SK-N-SH treated with all-trans-retinoic acid at 6 μM for 48 hours (cell line): Measurements from ENCODE around the gene METAP2.

Experiments
- ATAC-seq: fragments of 200-7000 bp; cut with Tn5 transposase; 3 replicates; pipeline ENCODE4 v1.9.1; 2020; ENCODE audit warnings: mild to moderate bottlenecking, moderate library complexity
- ARNTL ChIP-seq: fragments of 450-650 bp; formaldehyde crosslinking; IDR thresholded peaks from 2 replicates; pipeline ENCODE4 v1.5.0; 2020; ENCODE audit warnings: low read depth, mild to moderate bottlenecking, moderate library complexity, borderline replicate concordance
- BACH2 ChIP-seq: fragments of 250-450 bp; sonication (Bioruptor Pico); IDR thresholded peaks from 2 replicates; pipeline ENCODE4 v1.9.0; 2021; ENCODE audit warnings: mild to moderate bottlenecking, borderline replicate concordance
- CSDC2 ChIP-seq: fragments of 250-450 bp; sonication (Bioruptor Pico); IDR thresholded peaks from 2 replicates; pipeline ENCODE4 v1.5.0; 2020; ENCODE audit warnings: mild to moderate bottlenecking, moderate library complexity
- ESRRG ChIP-seq: fragments of 250-450 bp; sonication (Bioruptor Pico); IDR thresholded peaks from 2 replicates; pipeline ENCODE4 v1.6.1; 2021; ENCODE audit warnings: mild to moderate bottlenecking
- ISL1 ChIP-seq: fragments of 250-450 bp; sonication (Bioruptor Pico); IDR thresholded peaks from 2 replicates; pipeline ENCODE4 v2.1.2; 2022; ENCODE audit warnings: mild to moderate bottlenecking, moderate library complexity
- OSR1 ChIP-seq: fragments of 250-450 bp; sonication (Bioruptor Pico); IDR thresholded peaks from 2 replicates; pipeline ENCODE4 v1.8.0; 2022; ENCODE audit warnings: moderate library complexity, mild to moderate bottlenecking, inconsistent platforms
- PPARA ChIP-seq: fragments of 250-450 bp; sonication (Bioruptor Pico); IDR thresholded peaks from 2 replicates; pipeline ENCODE4 v1.5.0; 2020; ENCODE audit warnings: mild to moderate bottlenecking, borderline replicate concordance
- RARB ChIP-seq: fragments of 250-450 bp; sonication (Bioruptor Pico); IDR thresholded peaks from 2 replicates; pipeline ENCODE4 v1.8.0; 2021; ENCODE audit warnings: mild to moderate bottlenecking, moderate library complexity
- TOX ChIP-seq: fragments of 250-450 bp; sonication (Bioruptor Pico); IDR thresholded peaks from 2 replicates; pipeline ENCODE4 v1.8.0; 2021; ENCODE audit warnings: mild to moderate bottlenecking, moderate library complexity, borderline replicate concordance
- ZC3H10 ChIP-seq: fragments of 250-450 bp; sonication (Bioruptor Pico); IDR thresholded peaks from 2 replicates; pipeline ENCODE4 v1.5.1; 2021; ENCODE audit warnings: mild to moderate bottlenecking, moderate library complexity
- ZFP3 ChIP-seq: fragments of 250-450 bp; sonication (Bioruptor Pico); IDR thresholded peaks from 2 replicates; pipeline ENCODE4 v1.5.0; 2020; ENCODE audit warnings: mild to moderate bottlenecking, moderate library complexity
- ZFP30 ChIP-seq: fragments of 450-650 bp; formaldehyde crosslinking; IDR thresholded peaks from 2 replicates; pipeline ENCODE4 v1.5.0; 2022; ENCODE audit warnings: mild to moderate bottlenecking, moderate library complexity
- ZNF565 ChIP-seq: fragments of 450-650 bp; formaldehyde crosslinking; conservative IDR thresholded peaks from 2 replicates; pipeline ENCODE4 v1.5.0; 2020; ENCODE audit warnings: low read depth, mild to moderate bottlenecking, moderate library complexity
- ZNF70 ChIP-seq: fragments of 450-650 bp; formaldehyde crosslinking; IDR thresholded peaks from 2 replicates; pipeline ENCODE4 v1.5.0; 2020; ENCODE audit warnings: mild to moderate bottlenecking, moderate library complexity
- ZNF8 ChIP-seq: fragments of 450-650 bp; formaldehyde crosslinking; IDR thresholded peaks from 2 replicates; pipeline ENCODE4 v1.5.0; 2020; ENCODE audit warnings: mild to moderate bottlenecking, moderate library complexity
- TF ChIP-seq, protein P1 (sequence below): fragments of 250-450 bp; sonication (Bioruptor Pico); IDR thresholded peaks from 2 replicates; pipeline ENCODE4 v1.8.0; 2021; ENCODE audit warnings: low read depth, mild to moderate bottlenecking, moderate library complexity, borderline replicate concordance
- TF ChIP-seq, protein P2 (sequence below): fragments of 250-450 bp; sonication (Bioruptor Pico); IDR thresholded peaks from 2 replicates; pipeline ENCODE4 v1.8.0; 2020; ENCODE audit warnings: mild to moderate bottlenecking, moderate library complexity, borderline replicate concordance
- TF ChIP-seq, protein P3 (sequence below): fragments of 250-450 bp; sonication (Bioruptor Pico); IDR thresholded peaks from 2 replicates; pipeline ENCODE4 v1.5.0; 2020; ENCODE audit warnings: mild to moderate bottlenecking, moderate library complexity
- TF ChIP-seq, protein P4 (sequence below): fragments of 250-450 bp; sonication (Bioruptor Pico); IDR thresholded peaks from 2 replicates; pipeline ENCODE4 v1.5.1; 2021; ENCODE audit warnings: mild to moderate bottlenecking, moderate library complexity
- TF ChIP-seq, protein P5 (sequence below): fragments of 250-450 bp; sonication (Bioruptor Pico); IDR thresholded peaks from 2 replicates; pipeline ENCODE4 v1.5.1; 2020; ENCODE audit warnings: low read depth, mild to moderate bottlenecking, moderate library complexity

Gene METAP2

DNA sequence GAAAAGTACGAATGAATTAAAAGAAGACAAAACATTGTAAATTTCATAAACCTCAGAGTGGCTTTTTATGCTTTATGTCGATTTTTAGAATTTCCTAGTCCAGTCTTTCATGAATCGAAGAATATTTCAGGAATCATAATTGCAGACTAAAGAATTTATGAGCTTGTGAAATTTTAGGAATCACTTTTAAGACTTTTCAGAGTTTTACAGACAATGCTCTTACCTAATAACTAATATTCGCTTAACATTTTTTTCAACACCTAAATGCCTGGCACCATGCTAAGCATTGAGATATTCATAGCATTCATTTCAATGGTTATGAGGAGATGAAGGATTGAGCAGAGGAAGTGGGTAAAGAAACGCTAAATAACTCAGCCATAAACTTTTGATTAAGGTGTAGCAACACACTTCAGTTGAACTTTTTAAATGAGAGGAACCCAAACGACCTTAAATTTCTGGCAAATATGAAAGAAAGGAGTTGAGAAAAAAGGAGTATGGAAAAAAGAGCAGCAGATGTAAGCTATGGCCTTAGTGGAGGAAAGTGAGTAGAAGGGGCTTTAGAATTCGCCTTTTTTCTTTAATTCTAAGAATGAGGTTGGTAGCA, 78.1 kb downstream of the METAP2 start:
- TF ChIP-seq ZC3H10 (CRISPR knock-in tag) (no peak), ARNTL (CRISPR knock-in tag) (no peak), CSDC2 (CRISPR knock-in tag) (no peak), ZFP30 (CRISPR knock-in tag) (no peak)
- TF ChIP-seq, protein P1, sequence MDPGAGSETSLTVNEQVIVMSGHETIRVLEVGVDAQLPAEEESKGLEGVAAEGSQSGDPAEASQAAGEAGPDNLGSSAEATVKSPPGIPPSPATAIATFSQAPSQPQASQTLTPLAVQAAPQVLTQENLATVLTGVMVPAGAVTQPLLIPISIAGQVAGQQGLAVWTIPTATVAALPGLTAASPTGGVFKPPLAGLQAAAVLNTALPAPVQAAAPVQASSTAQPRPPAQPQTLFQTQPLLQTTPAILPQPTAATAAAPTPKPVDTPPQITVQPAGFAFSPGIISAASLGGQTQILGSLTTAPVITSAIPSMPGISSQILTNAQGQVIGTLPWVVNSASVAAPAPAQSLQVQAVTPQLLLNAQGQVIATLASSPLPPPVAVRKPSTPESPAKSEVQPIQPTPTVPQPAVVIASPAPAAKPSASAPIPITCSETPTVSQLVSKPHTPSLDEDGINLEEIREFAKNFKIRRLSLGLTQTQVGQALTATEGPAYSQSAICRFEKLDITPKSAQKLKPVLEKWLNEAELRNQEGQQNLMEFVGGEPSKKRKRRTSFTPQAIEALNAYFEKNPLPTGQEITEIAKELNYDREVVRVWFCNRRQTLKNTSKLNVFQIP (CRISPR knock-in tag), result no peak
- TF ChIP-seq, protein P2, sequence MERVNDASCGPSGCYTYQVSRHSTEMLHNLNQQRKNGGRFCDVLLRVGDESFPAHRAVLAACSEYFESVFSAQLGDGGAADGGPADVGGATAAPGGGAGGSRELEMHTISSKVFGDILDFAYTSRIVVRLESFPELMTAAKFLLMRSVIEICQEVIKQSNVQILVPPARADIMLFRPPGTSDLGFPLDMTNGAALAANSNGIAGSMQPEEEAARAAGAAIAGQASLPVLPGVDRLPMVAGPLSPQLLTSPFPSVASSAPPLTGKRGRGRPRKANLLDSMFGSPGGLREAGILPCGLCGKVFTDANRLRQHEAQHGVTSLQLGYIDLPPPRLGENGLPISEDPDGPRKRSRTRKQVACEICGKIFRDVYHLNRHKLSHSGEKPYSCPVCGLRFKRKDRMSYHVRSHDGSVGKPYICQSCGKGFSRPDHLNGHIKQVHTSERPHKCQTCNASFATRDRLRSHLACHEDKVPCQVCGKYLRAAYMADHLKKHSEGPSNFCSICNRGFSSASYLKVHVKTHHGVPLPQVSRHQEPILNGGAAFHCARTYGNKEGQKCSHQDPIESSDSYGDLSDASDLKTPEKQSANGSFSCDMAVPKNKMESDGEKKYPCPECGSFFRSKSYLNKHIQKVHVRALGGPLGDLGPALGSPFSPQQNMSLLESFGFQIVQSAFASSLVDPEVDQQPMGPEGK (CRISPR knock-in tag), result no peak

DNA sequence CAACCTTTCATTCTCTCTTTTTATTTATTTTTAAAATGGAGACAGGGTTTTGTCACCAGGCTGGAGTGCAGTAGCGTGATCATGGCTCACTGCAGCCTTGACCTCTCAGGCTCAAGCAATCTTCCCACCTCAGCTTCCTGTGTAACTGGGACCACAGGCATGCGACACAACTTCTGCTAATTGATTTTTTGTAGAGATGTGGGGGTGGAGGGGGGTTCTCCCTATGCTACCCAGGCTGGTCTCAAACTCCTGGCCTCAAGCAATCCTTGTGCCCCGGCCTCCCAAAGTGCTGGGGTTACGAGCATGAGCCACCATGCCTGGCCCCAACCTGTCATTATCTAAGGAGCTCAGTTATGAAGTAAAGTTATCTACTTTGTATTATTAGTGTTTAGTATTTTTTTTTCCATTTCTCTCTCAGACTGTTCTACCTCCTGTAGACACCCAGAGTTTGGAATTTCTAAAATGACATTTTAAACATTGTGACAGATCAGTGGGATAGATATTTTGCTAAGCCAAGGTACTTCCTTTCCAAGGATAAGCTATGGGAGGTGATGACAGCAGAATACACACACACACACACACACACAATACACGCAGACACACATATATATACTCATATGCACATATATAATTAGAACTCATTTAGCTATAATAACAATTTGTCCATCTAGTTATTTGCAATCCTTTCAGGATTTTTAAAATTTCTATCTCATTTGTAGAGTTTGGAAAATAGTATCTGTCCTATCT, 79.4 kb downstream of the METAP2 start:
- ATAC-seq, result no peak
- no peak for TF ChIP-seq ZFP3 (CRISPR knock-in tag)
- TF ChIP-seq, protein P2 (CRISPR knock-in tag), result no peak
- TF ChIP-seq RARB (CRISPR knock-in tag), result no peak
- no peak for TF ChIP-seq ESRRG (CRISPR knock-in tag)
- no peak for TF ChIP-seq ZNF565 (CRISPR knock-in tag)
- TF ChIP-seq, protein P1 (CRISPR knock-in tag), result no peak
- no peak for TF ChIP-seq BACH2 (CRISPR knock-in tag)
- TF ChIP-seq ZFP30 (CRISPR knock-in tag), result no peak
- TF ChIP-seq ZNF8, result no peak
- no peak for TF ChIP-seq OSR1 (CRISPR knock-in tag)
- TF ChIP-seq, protein P3, sequence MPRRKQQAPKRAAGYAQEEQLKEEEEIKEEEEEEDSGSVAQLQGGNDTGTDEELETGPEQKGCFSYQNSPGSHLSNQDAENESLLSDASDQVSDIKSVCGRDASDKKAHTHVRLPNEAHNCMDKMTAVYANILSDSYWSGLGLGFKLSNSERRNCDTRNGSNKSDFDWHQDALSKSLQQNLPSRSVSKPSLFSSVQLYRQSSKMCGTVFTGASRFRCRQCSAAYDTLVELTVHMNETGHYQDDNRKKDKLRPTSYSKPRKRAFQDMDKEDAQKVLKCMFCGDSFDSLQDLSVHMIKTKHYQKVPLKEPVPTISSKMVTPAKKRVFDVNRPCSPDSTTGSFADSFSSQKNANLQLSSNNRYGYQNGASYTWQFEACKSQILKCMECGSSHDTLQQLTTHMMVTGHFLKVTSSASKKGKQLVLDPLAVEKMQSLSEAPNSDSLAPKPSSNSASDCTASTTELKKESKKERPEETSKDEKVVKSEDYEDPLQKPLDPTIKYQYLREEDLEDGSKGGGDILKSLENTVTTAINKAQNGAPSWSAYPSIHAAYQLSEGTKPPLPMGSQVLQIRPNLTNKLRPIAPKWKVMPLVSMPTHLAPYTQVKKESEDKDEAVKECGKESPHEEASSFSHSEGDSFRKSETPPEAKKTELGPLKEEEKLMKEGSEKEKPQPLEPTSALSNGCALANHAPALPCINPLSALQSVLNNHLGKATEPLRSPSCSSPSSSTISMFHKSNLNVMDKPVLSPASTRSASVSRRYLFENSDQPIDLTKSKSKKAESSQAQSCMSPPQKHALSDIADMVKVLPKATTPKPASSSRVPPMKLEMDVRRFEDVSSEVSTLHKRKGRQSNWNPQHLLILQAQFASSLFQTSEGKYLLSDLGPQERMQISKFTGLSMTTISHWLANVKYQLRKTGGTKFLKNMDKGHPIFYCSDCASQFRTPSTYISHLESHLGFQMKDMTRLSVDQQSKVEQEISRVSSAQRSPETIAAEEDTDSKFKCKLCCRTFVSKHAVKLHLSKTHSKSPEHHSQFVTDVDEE (CRISPR knock-in tag), result no peak
- TF ChIP-seq ISL1 (CRISPR knock-in tag), result no peak
- TF ChIP-seq, protein P4, sequence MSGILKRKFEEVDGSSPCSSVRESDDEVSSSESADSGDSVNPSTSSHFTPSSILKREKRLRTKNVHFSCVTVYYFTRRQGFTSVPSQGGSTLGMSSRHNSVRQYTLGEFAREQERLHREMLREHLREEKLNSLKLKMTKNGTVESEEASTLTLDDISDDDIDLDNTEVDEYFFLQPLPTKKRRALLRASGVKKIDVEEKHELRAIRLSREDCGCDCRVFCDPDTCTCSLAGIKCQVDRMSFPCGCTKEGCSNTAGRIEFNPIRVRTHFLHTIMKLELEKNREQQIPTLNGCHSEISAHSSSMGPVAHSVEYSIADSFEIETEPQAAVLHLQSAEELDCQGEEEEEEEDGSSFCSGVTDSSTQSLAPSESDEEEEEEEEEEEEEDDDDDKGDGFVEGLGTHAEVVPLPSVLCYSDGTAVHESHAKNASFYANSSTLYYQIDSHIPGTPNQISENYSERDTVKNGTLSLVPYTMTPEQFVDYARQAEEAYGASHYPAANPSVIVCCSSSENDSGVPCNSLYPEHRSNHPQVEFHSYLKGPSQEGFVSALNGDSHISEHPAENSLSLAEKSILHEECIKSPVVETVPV (CRISPR knock-in tag), result no peak
- TF ChIP-seq ZNF70, result no peak
- TF ChIP-seq, protein P5, sequence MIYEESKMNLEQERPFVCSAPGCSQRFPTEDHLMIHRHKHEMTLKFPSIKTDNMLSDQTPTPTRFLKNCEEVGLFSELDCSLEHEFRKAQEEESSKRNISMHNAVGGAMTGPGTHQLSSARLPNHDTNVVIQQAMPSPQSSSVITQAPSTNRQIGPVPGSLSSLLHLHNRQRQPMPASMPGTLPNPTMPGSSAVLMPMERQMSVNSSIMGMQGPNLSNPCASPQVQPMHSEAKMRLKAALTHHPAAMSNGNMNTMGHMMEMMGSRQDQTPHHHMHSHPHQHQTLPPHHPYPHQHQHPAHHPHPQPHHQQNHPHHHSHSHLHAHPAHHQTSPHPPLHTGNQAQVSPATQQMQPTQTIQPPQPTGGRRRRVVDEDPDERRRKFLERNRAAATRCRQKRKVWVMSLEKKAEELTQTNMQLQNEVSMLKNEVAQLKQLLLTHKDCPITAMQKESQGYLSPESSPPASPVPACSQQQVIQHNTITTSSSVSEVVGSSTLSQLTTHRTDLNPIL (CRISPR knock-in tag), result no peak
- no peak for TF ChIP-seq TOX
- TF ChIP-seq PPARA (CRISPR knock-in tag), result no peak
- no peak for TF ChIP-seq ZC3H10 (CRISPR knock-in tag)

More for the DNA sequence above, 78.1 kb downstream of the METAP2 start:
- no peak for ATAC-seq
